HG02970 (cell line): ENCODE data around the gene PXDC1.
"Not testable (repeated sequence)": the region's sequence is repeated elsewhere in the genome, so short reads cannot be mapped to it uniquely, and the experiment has no call there.

Experiments used
- ATAC-seq: cut with Tn5 transposase; IDR thresholded peaks from one replicate; pipeline ENCODE4 v1.9.1; 2021; ENCODE audit warnings: mild to moderate bottlenecking, moderate library complexity, moderate number of reproducible peaks; ENCODE audit not compliant: unreplicated experiment, low FRiP score

PXDC1 gene

GRCh38 chr6:3737149-3737830 lies 14.2 kb downstream of the PXDC1 start:
- no peak for ATAC-seq

- ATAC-seq: no peak
Measured at GRCh38 chr6:3735029-3735605, 16.4 kb downstream of the PXDC1 start.

- no peak for ATAC-seq
Measured at GRCh38 chr6:3734023-3734422, 17.5 kb downstream of the PXDC1 start.

GRCh38 chr6:3733321-3733925 lies 18.1 kb downstream of the PXDC1 start:
- ATAC-seq: no peak

GRCh38 chr6:3732345-3733141 lies 19.0 kb downstream of the PXDC1 start:
- ATAC-seq: no peak

- no peak for ATAC-seq
Measured at GRCh38 chr6:3731700-3732099, 19.8 kb downstream of the PXDC1 start.

GRCh38 chr6:3729603-3730344 lies 21.7 kb downstream of the PXDC1 start:
- ATAC-seq: no peak

- no peak for ATAC-seq
Measured at GRCh38 chr6:3727593-3728108, 23.9 kb downstream of the PXDC1 start.

GRCh38 chr6:3727036-3727435 lies 24.5 kb downstream of the PXDC1 start:
- ATAC-seq: no peak

GRCh38 chr6:3726421-3726820 lies 25.1 kb downstream of the PXDC1 start:
- no peak for ATAC-seq

GRCh38 chr6:3725145-3726047 lies 26.1 kb downstream of the PXDC1 start:
- ATAC-seq: no peak

- ATAC-seq: no peak
Measured at GRCh38 chr6:3724451-3725144, 26.9 kb downstream of the PXDC1 start.

- ATAC-seq: no peak
Measured at GRCh38 chr6:3723966-3724365, 27.5 kb downstream of the PXDC1 start.

GRCh38 chr6:3723251-3723650 lies 28.3 kb downstream of the PXDC1 start:
- no peak for ATAC-seq

- no peak for ATAC-seq
Measured at GRCh38 chr6:3722785-3723184, 28.7 kb downstream of the PXDC1 start.

GRCh38 chr6:3721810-3722621 lies 29.5 kb downstream of the PXDC1 start:
- ATAC-seq: no peak

GRCh38 chr6:3720770-3721169 lies 30.7 kb downstream of the PXDC1 start:
- not testable (repeated sequence) for ATAC-seq
